Measurements from ENCODE around the gene POLR1C.
A peak's percentile ranks its signal among the peaks of the same experiment; 100 is the strongest.
"Not testable (repeated sequence)": the region's sequence is repeated elsewhere in the genome, so short reads cannot be mapped to it uniquely, and the experiment has no call there.

POLR1C gene

GRCh38 chr6:43516697-43517504, at the start of gene POLR1C, which contains the start of gene YIPF3:
Gene POLR1C (plus strand): TSS chr6:43517089. CDS start chr6:43517110, 21 bp downstream.
Gene YIPF3 (minus strand): TSS chr6:43516926. CDS start chr6:43516807, 119 bp downstream.
- peak; percentile 97 for DNase-seq

DNA sequence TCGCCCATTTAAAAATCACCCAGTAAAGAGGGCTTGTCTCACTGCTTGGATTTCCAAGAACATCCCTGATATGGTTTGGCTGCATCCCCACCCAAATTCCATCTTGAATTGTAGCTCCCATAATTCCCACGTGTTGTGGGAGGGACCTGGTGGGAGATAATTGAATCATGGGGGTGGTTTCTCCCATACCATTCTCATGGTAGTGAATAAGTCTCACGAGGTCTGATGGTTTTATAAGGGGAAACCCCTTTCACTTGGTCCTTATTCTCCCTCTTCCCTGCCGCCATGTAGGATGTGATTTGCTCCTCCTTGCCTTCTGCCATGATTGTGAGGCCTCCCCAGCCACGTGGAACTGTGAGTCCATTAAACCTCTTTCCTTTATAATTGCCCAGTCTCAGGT, 49.6 kb upstream of the POLR1C start:
- not testable (repeated sequence) for DNase-seq

DNA sequence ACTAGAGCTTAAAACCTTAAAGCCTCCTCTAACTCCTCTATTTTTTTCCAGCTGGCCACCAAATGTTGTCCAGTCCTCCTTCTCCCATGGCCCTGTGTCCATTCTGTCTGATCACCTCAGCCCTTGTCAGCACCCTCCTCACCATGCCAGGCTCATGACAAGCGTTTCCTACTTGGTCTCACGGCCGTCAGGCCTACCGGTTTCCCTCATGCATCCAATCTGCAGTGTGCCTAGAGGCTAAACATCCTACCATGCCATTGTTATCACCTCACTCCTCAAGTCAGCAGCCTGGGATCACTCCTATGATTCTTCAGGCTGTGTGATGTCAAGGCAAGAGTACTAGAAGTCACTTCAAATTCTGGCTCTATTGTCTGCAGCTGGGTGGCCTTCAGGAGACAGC, 49.1 kb upstream of the POLR1C start:
- DNase-seq, result no peak

DNA sequence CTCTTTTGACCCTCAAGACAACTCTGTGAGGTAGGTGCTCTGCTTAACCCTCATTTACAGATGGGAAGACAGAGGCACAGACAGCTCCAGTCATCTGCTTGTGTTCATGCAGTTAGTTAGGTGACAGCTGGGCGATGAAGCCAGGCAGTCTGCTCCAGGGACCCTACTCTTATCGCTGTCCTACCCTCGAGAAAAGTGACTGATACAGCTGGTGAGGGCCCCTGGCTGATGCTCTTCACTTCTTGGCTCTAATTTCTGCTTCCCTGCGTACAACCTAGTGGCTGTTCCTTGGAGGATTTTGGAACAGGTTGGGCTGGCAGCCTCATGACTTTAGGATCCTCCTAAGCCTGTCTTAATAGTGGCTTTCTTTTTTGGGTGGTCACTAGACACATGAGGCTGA, 48.6 kb upstream of the POLR1C start:
- no peak for DNase-seq

GRCh38 chr6:43468748-43469681, 47.9 kb upstream of the POLR1C start:
- DNase-seq, result no peak

- no peak for DNase-seq
Observed at GRCh38 chr6:43469947-43470346, 46.9 kb upstream of the POLR1C start.

- no peak for DNase-seq
Observed at GRCh38 chr6:43471399-43471798, 45.5 kb upstream of the POLR1C start.

DNA sequence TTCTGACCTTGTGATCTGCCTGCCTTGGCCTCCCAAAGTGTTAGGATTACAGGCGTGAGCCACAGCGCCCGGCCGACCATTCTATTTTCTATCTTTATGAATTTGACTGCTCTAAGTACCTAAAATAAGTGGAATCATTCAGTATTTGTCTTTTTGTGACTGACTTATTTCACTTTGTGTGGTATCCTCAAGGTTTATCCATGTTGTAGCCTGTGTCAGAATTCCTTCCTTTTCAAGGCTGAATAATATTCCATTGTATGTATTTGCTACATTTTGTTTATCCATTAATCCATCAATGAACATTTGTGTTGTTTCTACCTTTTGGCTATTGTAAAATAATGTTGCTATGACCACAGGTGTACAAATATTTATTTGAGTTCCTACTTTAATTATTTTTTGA, 44.4 kb upstream of the POLR1C start:
- no peak for DNase-seq

GRCh38 chr6:43475516-43475915, 41.4 kb upstream of the POLR1C start:
- DNase-seq, result no peak

- no peak for DNase-seq
Observed at GRCh38 chr6:43476746-43477145, 40.1 kb upstream of the POLR1C start.

GRCh38 chr6:43477235-43478007, 39.5 kb upstream of the POLR1C start, which contains the start of gene TJAP1:
Gene TJAP1 (plus strand): TSS chr6:43477570. CDS start chr6:43499002, 21,432 bp downstream.
- peak; percentile 98 for DNase-seq

GRCh38 chr6:43478008-43478372, 38.9 kb upstream of the POLR1C start:
- DNase-seq, result no peak

- no peak for DNase-seq
Observed at GRCh38 chr6:43481075-43481474, 35.8 kb upstream of the POLR1C start.

DNA sequence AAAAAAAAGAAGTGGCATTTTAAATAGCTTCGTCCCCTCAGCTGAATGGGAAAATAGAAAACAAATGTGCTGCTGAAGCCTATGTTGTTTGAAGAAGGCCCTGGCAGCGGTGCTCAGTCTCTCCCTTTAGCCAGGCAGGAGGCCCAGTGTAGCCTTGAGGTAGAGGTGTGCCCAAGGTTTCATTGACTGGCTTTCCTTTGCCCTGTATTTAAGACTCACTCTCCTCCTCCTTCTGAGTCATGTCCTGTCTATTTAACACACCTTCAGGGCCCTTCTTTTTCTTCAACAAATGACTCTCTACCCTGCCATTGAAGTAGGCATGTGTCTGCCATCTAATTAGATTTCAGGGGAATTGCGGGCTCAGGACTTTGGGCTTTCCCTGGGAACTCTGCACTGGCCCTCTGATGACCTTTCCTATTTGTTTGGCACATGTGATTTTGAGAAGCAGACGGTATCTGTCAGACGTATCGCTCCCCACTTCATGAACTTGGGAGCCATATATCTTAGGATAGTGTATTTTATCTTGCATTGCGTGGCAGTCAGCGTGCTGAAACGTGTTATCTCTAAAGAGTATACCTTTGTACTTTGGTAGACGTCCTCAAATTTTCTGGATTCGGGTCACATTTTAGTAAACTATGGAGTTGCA, 35.2 kb upstream of the POLR1C start:
- no peak for DNase-seq

DNA sequence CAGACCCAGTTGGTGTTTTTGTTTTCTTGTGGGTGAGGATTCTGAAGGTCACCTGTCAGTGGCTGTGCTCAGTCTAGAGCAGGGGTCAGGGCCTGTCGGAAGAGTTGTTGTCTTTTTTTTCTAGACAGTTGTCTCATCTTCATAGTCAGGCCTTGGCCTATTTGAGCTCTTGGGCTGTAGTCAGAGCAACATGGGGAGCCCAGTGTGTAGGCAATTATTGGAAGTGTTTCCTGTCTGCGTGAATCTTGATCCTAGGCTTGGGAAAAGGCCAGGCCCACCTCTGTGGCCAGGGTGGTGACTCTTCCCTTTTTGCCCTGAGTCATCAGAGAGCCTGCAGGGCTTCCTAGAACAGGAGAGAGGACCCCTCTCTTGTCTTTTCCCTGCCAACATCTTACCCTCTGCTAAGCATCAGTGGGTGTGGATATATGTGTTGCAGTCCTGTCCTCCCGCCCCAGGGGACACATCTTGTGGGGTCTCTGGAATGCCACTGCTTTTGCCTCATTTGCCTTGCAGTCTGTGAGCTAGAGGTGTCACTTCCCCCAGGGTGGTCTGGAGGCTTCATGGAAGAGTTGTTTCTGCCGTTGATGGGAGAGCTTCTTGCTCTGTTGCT, 28.1 kb upstream of the POLR1C start:
- no peak for DNase-seq

DNA sequence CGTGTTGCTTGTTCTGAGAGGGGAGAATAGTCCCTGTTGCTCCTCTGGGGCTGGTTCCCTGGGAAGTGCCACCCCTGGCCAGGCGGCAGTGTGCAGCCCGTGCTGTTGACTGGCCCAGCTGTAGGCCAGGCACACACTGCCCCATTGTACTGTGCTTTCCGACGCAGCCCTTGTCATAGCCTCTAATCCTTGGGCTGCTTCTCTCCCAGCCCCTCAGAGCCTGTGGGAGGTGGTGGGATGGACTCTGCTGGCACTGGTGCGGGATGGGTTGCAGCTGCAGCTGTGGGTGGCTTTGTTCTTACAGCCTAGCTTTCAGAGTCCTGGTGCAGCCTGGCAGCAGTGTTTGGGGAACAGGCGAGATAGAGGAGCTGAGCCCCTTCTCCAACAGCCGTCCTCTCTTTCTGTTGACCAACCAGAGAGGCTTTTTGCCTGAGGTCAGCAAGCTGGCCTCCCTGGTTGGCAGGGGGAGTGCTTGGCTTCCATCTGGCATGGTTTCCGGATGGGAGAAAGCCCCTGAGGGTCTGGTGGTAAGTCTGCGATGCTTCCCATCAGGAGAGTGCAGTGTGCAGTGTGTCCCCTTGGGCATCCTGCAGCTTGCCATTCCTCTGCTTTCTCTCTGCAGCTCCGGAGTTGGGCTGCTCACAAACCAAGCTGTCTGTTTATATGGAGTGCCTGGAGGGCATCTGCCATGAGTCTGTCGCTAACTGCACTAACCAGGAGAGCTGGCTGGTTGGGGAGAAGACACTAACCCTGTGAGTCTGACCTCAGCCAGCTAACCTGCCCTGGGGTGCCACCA, 27.4 kb upstream of the POLR1C start:
- DNase-seq, result no peak

DNA sequence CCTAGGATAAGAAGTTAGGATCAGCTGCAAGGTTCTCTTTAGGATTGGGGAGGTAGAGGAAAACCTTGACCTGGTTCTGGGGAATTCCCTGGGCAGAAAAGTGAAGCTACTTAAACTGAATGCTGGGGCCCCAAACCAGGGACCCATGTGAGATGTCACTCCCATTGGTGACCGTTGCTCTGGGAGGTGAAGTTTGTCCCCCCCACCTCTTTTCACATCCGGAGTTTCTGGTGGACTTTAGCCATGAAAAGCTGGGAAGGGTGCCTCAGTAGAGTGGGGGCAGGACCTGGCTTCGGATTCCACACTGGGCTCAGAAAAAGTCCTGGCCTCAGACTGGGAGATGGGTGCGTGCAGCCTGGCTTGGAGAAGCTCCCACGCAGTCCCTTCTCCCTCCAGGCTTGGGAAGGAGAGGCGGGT, 26.4 kb upstream of the POLR1C start:
- no peak for DNase-seq

DNA sequence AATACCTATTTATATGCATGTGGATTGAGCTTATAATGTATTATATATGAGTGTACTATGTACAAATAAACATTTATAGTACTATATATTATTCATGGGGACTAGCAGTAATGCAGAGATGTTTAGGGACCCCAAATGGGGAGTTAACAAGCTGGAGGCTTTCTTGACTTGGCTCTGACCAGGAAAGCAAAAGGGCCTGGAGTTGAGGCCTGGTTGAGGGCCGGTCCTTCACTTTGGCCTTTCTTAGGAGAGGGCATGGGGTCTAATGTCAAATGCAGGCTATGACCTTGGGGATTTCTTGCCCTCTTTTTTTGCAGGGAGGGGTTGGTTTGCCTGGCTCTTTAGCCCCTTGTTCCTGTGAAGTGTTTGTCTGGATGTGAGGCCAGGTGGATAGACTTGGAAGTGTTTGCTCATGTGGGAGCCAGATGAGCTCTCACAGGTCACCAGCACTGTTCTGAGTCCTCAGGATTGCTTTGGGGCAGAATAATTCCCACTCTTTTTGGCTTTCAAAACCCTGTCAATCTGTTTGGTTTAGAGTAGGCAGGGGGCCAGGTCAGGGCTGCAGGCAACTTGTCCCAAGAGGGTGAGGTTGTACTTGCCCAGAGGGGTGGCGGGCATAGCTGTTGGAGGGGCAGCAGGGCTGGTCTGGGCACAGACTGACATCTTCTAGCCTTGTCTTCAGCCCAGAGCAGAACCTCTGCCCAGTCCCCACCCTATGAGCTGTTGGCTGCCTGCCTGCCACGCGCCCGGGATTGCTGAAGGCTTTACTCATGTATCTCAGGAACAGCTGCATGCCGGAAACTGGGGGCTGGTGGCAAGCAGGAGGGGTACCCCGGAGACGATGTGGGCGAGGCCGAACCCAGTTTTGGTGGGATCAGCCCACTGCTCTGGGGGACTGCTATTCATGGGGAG, 24.9 kb upstream of the POLR1C start:
- DNase-seq, result peak; percentile 79

GRCh38 chr6:43492673-43493072, 24.2 kb upstream of the POLR1C start:
- no peak for DNase-seq

- DNase-seq, result no peak
Observed at GRCh38 chr6:43493230-43493629, 23.7 kb upstream of the POLR1C start.
